PFSK-1 (cell line): ENCODE results near the gene CD96.

Experiments used
- TAF1 ChIP-seq: IDR thresholded peaks from 2 replicates; pipeline ENCODE4 v1.6.1; 2012; ENCODE audit warnings: low read length, control low read depth, borderline replicate concordance; ENCODE audit not compliant: insufficient read depth
- TF ChIP-seq, protein P1 (sequence below), 2 experiments: IDR thresholded peaks; 2 replicates each; pipeline versions ENCODE4 v1.6.1 to v1.8.0; 2011 to 2012; ENCODE audit warnings: low read depth in 2 of 2, low read length in 2 of 2, control low read depth in 1 of 2, inconsistent platforms in 1 of 2, mild to moderate bottlenecking in 1 of 2, moderate library complexity in 1 of 2; ENCODE audit not compliant: insufficient read depth in 1 of 2

DNA sequence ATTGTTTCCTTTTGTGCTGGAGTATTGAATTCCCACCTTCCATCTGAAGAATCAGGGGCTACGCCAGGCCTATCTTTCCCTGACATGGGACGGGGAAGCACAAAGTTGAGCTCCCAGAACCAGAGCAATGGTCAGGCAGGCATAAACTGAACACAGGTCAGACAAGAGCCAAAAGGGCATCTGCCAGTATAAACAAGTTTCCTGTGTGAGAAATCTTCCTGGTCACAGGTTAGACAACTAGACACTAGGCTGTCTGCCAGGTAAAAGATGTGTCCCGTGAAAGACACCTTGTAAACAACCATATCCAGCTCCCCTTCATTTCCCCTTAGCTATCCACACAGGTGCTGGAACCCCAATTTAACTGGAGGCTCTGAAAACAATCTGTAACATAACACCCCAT is 44.0 kb upstream of the CD96 start:
- no peak for TF ChIP-seq TAF1
- TF ChIP-seq, protein P1, sequence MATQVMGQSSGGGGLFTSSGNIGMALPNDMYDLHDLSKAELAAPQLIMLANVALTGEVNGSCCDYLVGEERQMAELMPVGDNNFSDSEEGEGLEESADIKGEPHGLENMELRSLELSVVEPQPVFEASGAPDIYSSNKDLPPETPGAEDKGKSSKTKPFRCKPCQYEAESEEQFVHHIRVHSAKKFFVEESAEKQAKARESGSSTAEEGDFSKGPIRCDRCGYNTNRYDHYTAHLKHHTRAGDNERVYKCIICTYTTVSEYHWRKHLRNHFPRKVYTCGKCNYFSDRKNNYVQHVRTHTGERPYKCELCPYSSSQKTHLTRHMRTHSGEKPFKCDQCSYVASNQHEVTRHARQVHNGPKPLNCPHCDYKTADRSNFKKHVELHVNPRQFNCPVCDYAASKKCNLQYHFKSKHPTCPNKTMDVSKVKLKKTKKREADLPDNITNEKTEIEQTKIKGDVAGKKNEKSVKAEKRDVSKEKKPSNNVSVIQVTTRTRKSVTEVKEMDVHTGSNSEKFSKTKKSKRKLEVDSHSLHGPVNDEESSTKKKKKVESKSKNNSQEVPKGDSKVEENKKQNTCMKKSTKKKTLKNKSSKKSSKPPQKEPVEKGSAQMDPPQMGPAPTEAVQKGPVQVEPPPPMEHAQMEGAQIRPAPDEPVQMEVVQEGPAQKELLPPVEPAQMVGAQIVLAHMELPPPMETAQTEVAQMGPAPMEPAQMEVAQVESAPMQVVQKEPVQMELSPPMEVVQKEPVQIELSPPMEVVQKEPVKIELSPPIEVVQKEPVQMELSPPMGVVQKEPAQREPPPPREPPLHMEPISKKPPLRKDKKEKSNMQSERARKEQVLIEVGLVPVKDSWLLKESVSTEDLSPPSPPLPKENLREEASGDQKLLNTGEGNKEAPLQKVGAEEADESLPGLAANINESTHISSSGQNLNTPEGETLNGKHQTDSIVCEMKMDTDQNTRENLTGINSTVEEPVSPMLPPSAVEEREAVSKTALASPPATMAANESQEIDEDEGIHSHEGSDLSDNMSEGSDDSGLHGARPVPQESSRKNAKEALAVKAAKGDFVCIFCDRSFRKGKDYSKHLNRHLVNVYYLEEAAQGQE (IDR thresholded peaks at IDR 0.05; ENCODE audit: insufficient read depth in 1 of 2, low read depth in 2 of 2, low read length in 2 of 2) = no peak
